Measurements from ENCODE around the gene ALAS1. TPM values are rescaled to one million over a fixed set of nuclear protein-coding genes. Genes with fewer than 3 reads are reported as not detected.

ALAS1 gene
- total and polyA plus RNA-seq, 9 of the 15 experiments (the other 6 are each of a cell fraction or from before 2014, with no cell fraction given), result 21.4 to 49.5 (median 34.4) TPM

- TF ChIP-seq, protein P1, sequence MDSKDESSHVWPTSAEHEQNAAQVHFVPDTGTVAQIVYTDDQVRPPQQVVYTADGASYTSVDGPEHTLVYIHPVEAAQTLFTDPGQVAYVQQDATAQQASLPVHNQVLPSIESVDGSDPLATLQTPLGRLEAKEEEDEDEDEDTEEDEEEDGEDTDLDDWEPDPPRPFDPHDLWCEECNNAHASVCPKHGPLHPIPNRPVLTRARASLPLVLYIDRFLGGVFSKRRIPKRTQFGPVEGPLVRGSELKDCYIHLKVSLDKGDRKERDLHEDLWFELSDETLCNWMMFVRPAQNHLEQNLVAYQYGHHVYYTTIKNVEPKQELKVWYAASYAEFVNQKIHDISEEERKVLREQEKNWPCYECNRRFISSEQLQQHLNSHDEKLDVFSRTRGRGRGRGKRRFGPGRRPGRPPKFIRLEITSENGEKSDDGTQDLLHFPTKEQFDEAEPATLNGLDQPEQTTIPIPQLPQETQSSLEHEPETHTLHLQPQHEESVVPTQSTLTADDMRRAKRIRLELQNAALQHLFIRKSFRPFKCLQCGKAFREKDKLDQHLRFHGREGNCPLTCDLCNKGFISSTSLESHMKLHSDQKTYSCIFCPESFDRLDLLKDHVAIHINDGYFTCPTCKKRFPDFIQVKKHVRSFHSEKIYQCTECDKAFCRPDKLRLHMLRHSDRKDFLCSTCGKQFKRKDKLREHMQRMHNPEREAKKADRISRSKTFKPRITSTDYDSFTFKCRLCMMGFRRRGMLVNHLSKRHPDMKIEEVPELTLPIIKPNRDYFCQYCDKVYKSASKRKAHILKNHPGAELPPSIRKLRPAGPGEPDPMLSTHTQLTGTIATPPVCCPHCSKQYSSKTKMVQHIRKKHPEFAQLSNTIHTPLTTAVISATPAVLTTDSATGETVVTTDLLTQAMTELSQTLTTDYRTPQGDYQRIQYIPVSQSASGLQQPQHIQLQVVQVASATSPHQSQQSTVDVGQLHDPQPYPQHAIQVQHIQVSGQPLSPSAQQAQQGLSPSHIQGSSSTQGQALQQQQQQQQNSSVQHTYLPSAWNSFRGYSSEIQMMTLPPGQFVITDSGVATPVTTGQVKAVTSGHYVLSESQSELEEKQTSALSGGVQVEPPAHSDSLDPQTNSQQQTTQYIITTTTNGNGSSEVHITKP (IDR thresholded peaks at IDR 0.05; ENCODE audit: partially characterized antibody), result no peak
- TF ChIP-seq, protein P2, sequence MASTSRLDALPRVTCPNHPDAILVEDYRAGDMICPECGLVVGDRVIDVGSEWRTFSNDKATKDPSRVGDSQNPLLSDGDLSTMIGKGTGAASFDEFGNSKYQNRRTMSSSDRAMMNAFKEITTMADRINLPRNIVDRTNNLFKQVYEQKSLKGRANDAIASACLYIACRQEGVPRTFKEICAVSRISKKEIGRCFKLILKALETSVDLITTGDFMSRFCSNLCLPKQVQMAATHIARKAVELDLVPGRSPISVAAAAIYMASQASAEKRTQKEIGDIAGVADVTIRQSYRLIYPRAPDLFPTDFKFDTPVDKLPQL (IDR thresholded peaks at IDR 0.05; ENCODE audit: extremely low read depth, insufficient read length), result no peak
- TF ChIP-seq POLR2AphosphoS2 (IDR thresholded peaks at IDR 0.05; ENCODE audit: low read length) (no peak), ELF2 (CRISPR knock-in tag; IDR thresholded peaks at IDR 0.05) (no peak), HEY1 (CRISPR knock-in tag; IDR thresholded peaks at IDR 0.05; ENCODE audit: borderline replicate concordance) (no peak), OTX1 (CRISPR knock-in tag; IDR thresholded peaks at IDR 0.05) (no peak), POLR2AphosphoS5 (IDR thresholded peaks at IDR 0.05; ENCODE audit: control insufficient read depth, insufficient read depth, low read depth, low read length) (no peak), MIER1 (IDR thresholded peaks at IDR 0.05; ENCODE audit: low read depth) (no peak), SRF (CRISPR knock-in tag; IDR thresholded peaks at IDR 0.05) (no peak), ZNF668 (CRISPR knock-in tag; IDR thresholded peaks at IDR 0.05) (no peak), ARNT (IDR thresholded peaks at IDR 0.05) (no peak), ZKSCAN3 (CRISPR knock-in tag; IDR thresholded peaks at IDR 0.05) (no peak), CREB1 (IDR thresholded peaks at IDR 0.05) (no peak), CREB1 (CRISPR knock-in tag; IDR thresholded peaks at IDR 0.05) (0 out of 2 replicates have a peak, but pooled peaks have one; percentile 37), NCOA4 (IDR thresholded peaks at IDR 0.05; ENCODE audit: partially characterized antibody) (no peak), TFAP4 (CRISPR knock-in tag; IDR thresholded peaks at IDR 0.05; ENCODE audit: borderline replicate concordance) (peak; percentile 57; the same call in 1 of the 2 replicates), GATAD2B (IDR thresholded peaks at IDR 0.05; ENCODE audit: borderline replicate concordance) (no peak), MEF2D (tag; conservative IDR thresholded peaks at IDR 0.05; ENCODE audit: low read depth) (no peak), NFIX (CRISPR knock-in tag; IDR thresholded peaks at IDR 0.05; ENCODE audit: low read depth) (peak; percentile 38), ZNF717 (CRISPR knock-in tag; IDR thresholded peaks at IDR 0.05) (no peak), RHOXF2B (CRISPR knock-in tag; conservative IDR thresholded peaks at IDR 0.05) (no peak), KDM1A (IDR thresholded peaks at IDR 0.05) (no peak), CEBPG (CRISPR knock-in tag; IDR thresholded peaks at IDR 0.05) (no peak), CEBPG (tag; conservative IDR thresholded peaks at IDR 0.05 in 1 of 2, IDR thresholded peaks at IDR 0.05 in 1 of 2) (no peak), LCOR (CRISPR knock-in tag; IDR thresholded peaks at IDR 0.05) (no peak), HDAC2 (IDR thresholded peaks at IDR 0.05) (no peak)
These were observed 33.7 kb downstream of the ALAS1 start (continued) for GRCh38 chr3:52231502-52232278.

Data from K562 (cell line).